HepG2 (cell line): Measurements from ENCODE around the gene TFEB. TPM values are rescaled to one million over a fixed set of nuclear protein-coding genes. Genes with fewer than 3 reads are reported as not detected.

Experiments
- CCDC6 ChIP-seq: sonication (generic); formaldehyde crosslinking; IDR thresholded peaks from 2 replicates; pipeline ENCODE4 v1.8.1; 2022; ENCODE audit warnings: mild to moderate bottlenecking, missing genetic modification reagents, moderate library complexity
- HNRNPUL1 ChIP-seq: fragments of 200-400 bp; formaldehyde crosslinking; IDR thresholded peaks from 2 replicates; pipeline ENCODE4 v1.6.1; 2017; ENCODE audit warnings: low read depth, mild to moderate bottlenecking, low read length, moderate library complexity
- KLF11 ChIP-seq: IDR thresholded peaks from 2 replicates; pipeline ENCODE4 v1.6.1; 2016; ENCODE audit warnings: missing compliant biosample characterization
- MAFK ChIP-seq, 2 experiments: IDR thresholded peaks in 1 of 2; conservative IDR thresholded peaks in 1 of 2; 2 replicates each; pipeline ENCODE4 v1.6.1; 2011; ENCODE audit warnings: improper control_type of control experiment in 2 of 2, low read length in 2 of 2
- MYC ChIP-seq: sonication (generic); formaldehyde crosslinking; IDR thresholded peaks from 2 replicates; pipeline ENCODE4 v1.9.0; 2021; ENCODE audit warnings: missing genetic modification reagents, borderline replicate concordance
- NONO ChIP-seq, 2 experiments: fragments of 450-650 bp in 1 of 2; sonication (generic) in 1 of 2; formaldehyde crosslinking in 1 of 2; IDR thresholded peaks in 1 of 2; conservative IDR thresholded peaks in 1 of 2; 2 replicates each; pipeline versions ENCODE4 v1.6.1 to v1.8.0; 2017 to 2022; ENCODE audit warnings: mild to moderate bottlenecking in 1 of 2, missing genetic modification reagents in 1 of 2, moderate library complexity in 1 of 2
- NRL ChIP-seq: sonication (generic); formaldehyde crosslinking; IDR thresholded peaks from 2 replicates; pipeline ENCODE4 v1.5.0; 2020; ENCODE audit warnings: missing genetic modification reagents, mild to moderate bottlenecking, moderate library complexity, borderline replicate concordance
- POLR2G ChIP-seq: fragments of 200-400 bp; formaldehyde crosslinking; IDR thresholded peaks from 2 replicates; pipeline ENCODE4 v1.6.1; 2018; ENCODE audit warnings: mild to moderate bottlenecking, low read depth, low read length, moderate library complexity
- RBM22 ChIP-seq: fragments of 200-400 bp; formaldehyde crosslinking; optimal IDR thresholded peaks from 2 replicates; pipeline ENCODE3; 2017; ENCODE audit warnings: mild to moderate bottlenecking, low read length, moderate library complexity
- RCOR2 ChIP-seq: IDR thresholded peaks from 2 replicates; pipeline ENCODE4 v1.6.1; 2016; ENCODE audit warnings: missing biosample characterization, missing genetic modification reagents
- REPIN1 ChIP-seq: sonication (generic); formaldehyde crosslinking; IDR thresholded peaks from 2 replicates; pipeline ENCODE4 v1.8.0; 2022; ENCODE audit warnings: missing genetic modification reagents, low read depth, mild to moderate bottlenecking, borderline replicate concordance
- REXO4 ChIP-seq: sonication (generic); formaldehyde crosslinking; IDR thresholded peaks from 2 replicates; pipeline ENCODE4 v1.8.0; 2022; ENCODE audit warnings: missing genetic modification reagents, mild to moderate bottlenecking, borderline replicate concordance
- SALL1 ChIP-seq: sonication (generic); formaldehyde crosslinking; IDR thresholded peaks from 2 replicates; pipeline ENCODE4 v1.8.0; 2022; ENCODE audit warnings: mild to moderate bottlenecking, missing genetic modification reagents
- SMARCC2 ChIP-seq: fragments of 450-650 bp; IDR thresholded peaks from 2 replicates; pipeline ENCODE4 v1.6.1; 2017; ENCODE audit warnings: antibody characterized with exemption, mild to moderate bottlenecking
- SP2 ChIP-seq: sonication (generic); formaldehyde crosslinking; IDR thresholded peaks from 2 replicates; pipeline ENCODE4 v1.5.1; 2020; ENCODE audit warnings: mild to moderate bottlenecking, missing genetic modification reagents
- SUZ12 ChIP-seq: fragments of 150-350 bp; IDR thresholded peaks from 2 replicates; pipeline ENCODE4 v1.6.1; 2014; ENCODE audit warnings: low read depth, low read length
- TBX2 ChIP-seq: sonication (generic); formaldehyde crosslinking; IDR thresholded peaks from 2 replicates; pipeline ENCODE4 v1.5.0; 2020; ENCODE audit warnings: missing genetic modification reagents, mild to moderate bottlenecking, borderline replicate concordance
- TSC22D2 ChIP-seq: sonication (generic); formaldehyde crosslinking; IDR thresholded peaks from 2 replicates; pipeline ENCODE4 v1.5.1; 2020; ENCODE audit warnings: missing genetic modification reagents, mild to moderate bottlenecking, borderline replicate concordance
- ZNF101 ChIP-seq: sonication (generic); formaldehyde crosslinking; IDR thresholded peaks from 2 replicates; pipeline ENCODE4 v1.4.0; 2020; ENCODE audit warnings: mild to moderate bottlenecking, low read depth, missing genetic modification reagents, borderline replicate concordance
- ZNF121 ChIP-seq: sonication (generic); formaldehyde crosslinking; IDR thresholded peaks from 2 replicates; pipeline ENCODE4 v1.5.0; 2020; ENCODE audit warnings: mild to moderate bottlenecking, missing genetic modification reagents
- ZNF143 ChIP-seq: sonication (generic); formaldehyde crosslinking; IDR thresholded peaks from 2 replicates; pipeline ENCODE4 v1.4.0; 2020; ENCODE audit warnings: missing genetic modification reagents
- ZNF205 ChIP-seq: IDR thresholded peaks from 2 replicates; pipeline ENCODE4 v1.6.1; 2018; ENCODE audit warnings: missing biosample characterization, missing genetic modification reagents
- ZNF207 ChIP-seq: fragments of 450-650 bp; IDR thresholded peaks from 2 replicates; pipeline ENCODE4 v1.6.1; 2016; ENCODE audit warnings: antibody characterized with exemption, borderline replicate concordance
- ZNF329 ChIP-seq: sonication (generic); formaldehyde crosslinking; IDR thresholded peaks from 2 replicates; pipeline ENCODE4 v1.9.0; 2021; ENCODE audit warnings: low read depth, mild to moderate bottlenecking, missing genetic modification reagents
- ZNF337 ChIP-seq: sonication (generic); formaldehyde crosslinking; IDR thresholded peaks from 2 replicates; pipeline ENCODE4 v1.5.1; 2020; ENCODE audit warnings: missing genetic modification reagents, low read depth, mild to moderate bottlenecking, borderline replicate concordance
- ZNF501 ChIP-seq: sonication (generic); formaldehyde crosslinking; IDR thresholded peaks from 2 replicates; pipeline ENCODE4 v1.5.1; 2020; ENCODE audit warnings: mild to moderate bottlenecking, moderate library complexity, missing genetic modification reagents
- ZNF552 ChIP-seq: sonication (generic); formaldehyde crosslinking; IDR thresholded peaks from 2 replicates; pipeline ENCODE4 v1.9.0; 2022; ENCODE audit warnings: missing genetic modification reagents, mild to moderate bottlenecking, borderline replicate concordance
- ZNF589 ChIP-seq: sonication (generic); formaldehyde crosslinking; conservative IDR thresholded peaks from 2 replicates; pipeline ENCODE4 v1.8.0; 2022; ENCODE audit warnings: mild to moderate bottlenecking, moderate library complexity, missing genetic modification reagents
- ZNF777 ChIP-seq: sonication (generic); formaldehyde crosslinking; IDR thresholded peaks from 2 replicates; pipeline ENCODE4 v1.4.0; 2020; ENCODE audit warnings: missing genetic modification reagents
- ZNF850 ChIP-seq: sonication (generic); formaldehyde crosslinking; conservative IDR thresholded peaks from 2 replicates; pipeline ENCODE4 v1.9.0; 2021; ENCODE audit warnings: mild to moderate bottlenecking, missing genetic modification reagents
- ZSCAN30 ChIP-seq: sonication (generic); formaldehyde crosslinking; IDR thresholded peaks from 2 replicates; pipeline ENCODE4 v1.5.0; 2020; ENCODE audit warnings: mild to moderate bottlenecking, missing genetic modification reagents
- polyA plus RNA-seq, 8 experiments: library from polyadenylated mRNA; depleted of rRNA in 3 of 8; stranded (reverse) in 7 of 8; unstranded in 1 of 8; fragments of >200 nt; fragmentation: Illumina TruSeq in 4 of 8; extraction: Trizol in 4 of 8; gene quantifications; 2 replicates each; pipeline versions ENCODE4 v1.2.1 to v1.2.3, GENCODE V29; 2011 to 2016; ENCODE audit warnings: low read depth in 4 of 8, missing spikeins in 1 of 8, mixed read lengths in 1 of 8; ENCODE audit not compliant: insufficient read depth in 1 of 8
- total RNA-seq, 5 experiments: library from RNA; depleted of rRNA; stranded (reverse); fragments of >200 nt; fragmentation: Illumina TruSeq; extraction: Trizol; gene quantifications; 2 replicates each; pipeline ENCODE4 v1.2.3, GENCODE V29; 2016; ENCODE audit warnings: low read depth in 1 of 5

TFEB gene
- total and polyA plus RNA-seq, 2 of the 13 experiments (the other 11 are each of a cell fraction or from before 2014, with no cell fraction given) = 13.3 to 18.7 TPM

- peak; percentile 66 for TF ChIP-seq SALL1 (CRISPR knock-in tag)
- TF ChIP-seq ZNF101 (CRISPR knock-in tag) = no peak
- no peak for TF ChIP-seq NONO (IDR thresholded peaks at IDR 0.05)
- no peak; the same call in 1 of the 2 replicates for TF ChIP-seq NONO (CRISPR knock-in tag; conservative IDR thresholded peaks at IDR 0.05)
- no peak for TF ChIP-seq POLR2G
- no peak for TF ChIP-seq ZNF777
- TF ChIP-seq RCOR2 (CRISPR knock-in tag) = no peak
- TF ChIP-seq CCDC6 (CRISPR knock-in tag) = no peak
- 0 out of 2 replicates have a peak, but pooled peaks have one; percentile 24 for TF ChIP-seq ZNF205 (CRISPR knock-in tag)
- TF ChIP-seq ZNF552 (CRISPR knock-in tag) = no peak
- no peak for TF ChIP-seq ZNF501 (CRISPR knock-in tag)
- no peak for TF ChIP-seq RBM22
- TF ChIP-seq MYC (CRISPR knock-in tag) = no peak
- TF ChIP-seq ZNF121 (CRISPR knock-in tag) = no peak
- TF ChIP-seq ZNF143 (CRISPR knock-in tag) = no peak
- TF ChIP-seq TSC22D2 (CRISPR knock-in tag) = no peak
- no peak for TF ChIP-seq HNRNPUL1
- TF ChIP-seq ZNF850 (CRISPR knock-in tag) = no peak
- TF ChIP-seq ZNF207 = no peak
- no peak for TF ChIP-seq SP2 (CRISPR knock-in tag)
- peak; percentile 64; the same call in 1 of the 2 replicates for TF ChIP-seq REPIN1 (CRISPR knock-in tag)
- no peak for TF ChIP-seq REXO4 (CRISPR knock-in tag)
- no peak for TF ChIP-seq NRL
- TF ChIP-seq ZNF337 (CRISPR knock-in tag) = no peak
- no peak for TF ChIP-seq TBX2 (CRISPR knock-in tag)
- no peak for TF ChIP-seq SMARCC2
- TF ChIP-seq ZNF589 (CRISPR knock-in tag) = no peak
- TF ChIP-seq MAFK (conservative IDR thresholded peaks at IDR 0.05 in 1 of 2, IDR thresholded peaks at IDR 0.05 in 1 of 2; ENCODE audit: low read length in 2 of 2) = no peak
- TF ChIP-seq ZSCAN30 (CRISPR knock-in tag) = no peak
- TF ChIP-seq KLF11 = no peak
- peak; percentile 28; the same call in 1 of the 2 replicates for TF ChIP-seq SUZ12
- TF ChIP-seq ZNF329 (CRISPR knock-in tag) = no peak
Measured at GRCh38 chr6:41682056-41682477, 53.3 kb downstream of the TFEB start (continued).
